HFF-Myc (cell line): ENCODE measurements around the gene DYNC2LI1.

ENCODE experiments used
- DNase-seq: peaks from one replicate; pipeline ENCODE4 v3.0.0-alpha.2; 2011; ENCODE audit warnings: low read depth; ENCODE audit errors: extremely low read depth
- H3K4me3 ChIP-seq: replicated peaks from 2 replicates; pipeline ENCODE4 v1.5.1; 2011; ENCODE audit warnings: low read depth, mild to moderate bottlenecking, control low read depth, low read length
- TF ChIP-seq, protein P1 (sequence below): IDR thresholded peaks from 2 replicates; pipeline ENCODE4 v1.5.1; 2012; ENCODE audit warnings: mild to moderate bottlenecking, low read depth, low read length, control low read depth; ENCODE audit errors: missing control alignments

DYNC2LI1 gene

DNA sequence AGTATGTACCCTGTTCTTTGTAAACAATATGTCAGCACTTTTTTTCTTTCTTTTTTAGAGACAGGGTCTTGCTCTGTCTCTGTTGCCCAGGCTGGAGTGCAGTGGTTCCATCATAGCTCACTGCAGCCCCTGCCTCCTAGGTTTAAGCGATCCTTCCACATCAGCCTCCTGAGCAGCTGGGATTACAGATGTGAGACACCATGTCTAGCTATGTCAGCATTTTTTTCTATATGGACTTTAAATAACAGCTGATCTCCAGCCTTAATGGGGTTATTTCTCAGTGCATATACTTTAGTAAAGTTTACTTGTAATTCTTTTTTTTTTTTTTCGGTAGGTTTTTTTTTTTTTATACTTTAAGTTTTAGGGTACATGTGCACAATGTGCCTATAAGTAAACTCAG lies 38.2 kb downstream of the DYNC2LI1 start:
- no peak for DNase-seq
- H3K4me3 ChIP-seq = no peak overlapping the region
- TF ChIP-seq, protein P1, sequence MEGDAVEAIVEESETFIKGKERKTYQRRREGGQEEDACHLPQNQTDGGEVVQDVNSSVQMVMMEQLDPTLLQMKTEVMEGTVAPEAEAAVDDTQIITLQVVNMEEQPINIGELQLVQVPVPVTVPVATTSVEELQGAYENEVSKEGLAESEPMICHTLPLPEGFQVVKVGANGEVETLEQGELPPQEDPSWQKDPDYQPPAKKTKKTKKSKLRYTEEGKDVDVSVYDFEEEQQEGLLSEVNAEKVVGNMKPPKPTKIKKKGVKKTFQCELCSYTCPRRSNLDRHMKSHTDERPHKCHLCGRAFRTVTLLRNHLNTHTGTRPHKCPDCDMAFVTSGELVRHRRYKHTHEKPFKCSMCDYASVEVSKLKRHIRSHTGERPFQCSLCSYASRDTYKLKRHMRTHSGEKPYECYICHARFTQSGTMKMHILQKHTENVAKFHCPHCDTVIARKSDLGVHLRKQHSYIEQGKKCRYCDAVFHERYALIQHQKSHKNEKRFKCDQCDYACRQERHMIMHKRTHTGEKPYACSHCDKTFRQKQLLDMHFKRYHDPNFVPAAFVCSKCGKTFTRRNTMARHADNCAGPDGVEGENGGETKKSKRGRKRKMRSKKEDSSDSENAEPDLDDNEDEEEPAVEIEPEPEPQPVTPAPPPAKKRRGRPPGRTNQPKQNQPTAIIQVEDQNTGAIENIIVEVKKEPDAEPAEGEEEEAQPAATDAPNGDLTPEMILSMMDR = no peak

DNA sequence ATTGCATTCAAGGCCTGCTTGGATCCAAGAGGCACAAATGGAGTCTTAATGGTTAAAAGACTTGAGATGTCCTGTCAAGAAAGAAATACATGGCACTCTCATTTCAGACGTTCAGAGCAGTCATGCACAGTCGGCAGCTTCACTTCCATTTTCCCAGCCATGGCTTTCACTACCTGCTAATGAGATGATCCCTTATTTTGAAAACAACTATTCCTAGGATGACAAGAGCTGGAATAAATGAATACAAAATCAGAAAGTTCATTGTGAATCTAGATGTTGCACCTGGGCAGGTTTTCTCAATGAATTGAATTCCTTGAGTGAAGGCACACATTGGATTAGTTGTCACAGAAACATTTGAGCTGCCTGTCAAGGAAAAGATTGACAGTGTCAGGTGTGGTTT lies 39.1 kb downstream of the DYNC2LI1 start:
- no peak overlapping the region for H3K4me3 ChIP-seq
- TF ChIP-seq, protein P1 = no peak
- DNase-seq = no peak

DNA sequence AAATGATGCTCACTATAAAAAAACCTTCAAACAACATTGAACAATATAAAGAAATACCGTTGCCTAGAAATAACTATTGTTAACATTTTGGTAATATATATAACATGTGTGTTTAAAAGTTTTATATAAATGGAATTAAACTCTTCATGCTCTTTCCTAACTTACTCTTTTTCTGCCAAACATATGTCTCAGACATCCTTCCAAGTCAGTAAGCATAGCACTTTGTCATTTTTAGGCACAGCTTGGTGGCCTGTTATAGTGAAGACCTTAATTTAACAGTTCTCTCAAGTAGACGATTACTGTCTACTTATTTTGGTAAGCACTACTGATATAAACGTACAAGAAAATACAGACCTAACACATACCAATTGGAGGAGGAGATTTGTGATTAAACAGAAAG lies 40.9 kb downstream of the DYNC2LI1 start:
- no peak overlapping the region for H3K4me3 ChIP-seq
- DNase-seq = no peak
- TF ChIP-seq, protein P1 = no peak

DNA sequence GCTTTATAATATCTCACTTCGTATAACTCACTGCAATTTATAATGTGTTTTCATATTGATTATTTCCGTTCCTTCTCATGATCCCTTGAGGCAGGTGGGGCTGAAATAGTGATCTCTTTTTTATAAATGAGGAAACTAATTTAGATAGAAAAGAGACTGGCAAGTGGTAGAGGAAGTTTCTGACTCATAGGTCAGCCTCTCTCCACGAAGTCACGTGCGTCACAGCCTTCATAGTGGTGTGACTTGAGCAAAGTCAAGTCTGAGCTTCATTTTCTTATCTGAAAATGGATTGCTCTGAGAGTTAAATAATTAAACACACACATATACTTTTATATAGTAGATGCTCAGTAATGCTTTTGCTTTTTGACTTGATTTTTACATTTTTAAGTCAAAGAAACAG lies 44.9 kb downstream of the DYNC2LI1 start:
- no peak overlapping the region for H3K4me3 ChIP-seq
- no peak for DNase-seq
- TF ChIP-seq, protein P1 = no peak

DNA sequence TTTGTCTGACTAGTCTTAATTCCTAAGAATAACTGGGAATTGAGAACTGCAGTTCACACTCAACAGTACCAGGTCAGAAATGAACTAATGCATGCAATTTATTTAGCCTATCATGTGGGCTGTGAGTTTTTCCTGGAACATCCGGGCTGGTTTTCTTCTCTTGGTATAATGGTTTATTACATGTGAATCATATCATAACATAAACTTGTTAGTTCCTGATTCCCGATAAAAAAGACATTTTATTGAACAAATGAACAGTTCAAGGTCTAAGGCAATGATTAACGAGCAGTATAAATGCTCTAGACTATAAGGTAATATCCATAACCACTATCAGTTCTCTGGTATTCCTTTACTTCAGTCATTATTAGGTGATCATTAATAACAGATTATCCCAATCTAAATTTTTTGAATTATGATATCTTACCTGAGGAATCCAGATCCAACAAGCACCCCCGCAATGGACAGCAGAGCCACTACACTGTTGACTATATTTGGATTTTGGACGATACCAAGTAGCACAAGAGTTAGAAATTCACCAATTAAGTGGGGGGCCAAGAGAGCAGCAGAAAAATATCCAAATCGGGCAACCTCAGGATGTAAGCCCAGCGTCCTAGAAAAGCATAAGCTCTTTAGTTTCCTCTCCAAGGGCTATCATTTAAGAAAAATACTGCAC lies 45.8 kb downstream of the DYNC2LI1 start:
- no peak overlapping the region for H3K4me3 ChIP-seq
- DNase-seq = no peak
- TF ChIP-seq, protein P1 = no peak

DNA sequence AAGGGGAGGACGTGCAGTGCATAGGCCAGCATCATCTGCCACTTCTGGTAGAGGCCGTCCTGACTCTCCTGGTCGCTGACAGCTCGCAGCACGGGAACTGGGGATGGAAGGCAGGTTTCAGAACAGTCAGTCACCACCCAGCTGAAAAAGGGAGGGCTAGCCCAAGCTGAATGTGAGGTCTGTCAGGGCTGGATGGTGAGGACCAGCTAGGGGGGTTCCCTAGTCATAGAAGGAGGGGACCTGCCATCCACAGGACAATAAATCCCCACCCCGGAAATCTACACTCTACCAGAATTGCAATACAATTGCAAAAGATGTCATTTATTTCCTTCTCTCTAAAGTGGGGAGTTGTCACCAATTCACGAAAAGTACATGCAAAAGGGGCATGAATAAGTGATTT lies 49.0 kb downstream of the DYNC2LI1 start:
- TF ChIP-seq, protein P1 = no peak
- no peak overlapping the region for H3K4me3 ChIP-seq
- DNase-seq = no peak

DNA sequence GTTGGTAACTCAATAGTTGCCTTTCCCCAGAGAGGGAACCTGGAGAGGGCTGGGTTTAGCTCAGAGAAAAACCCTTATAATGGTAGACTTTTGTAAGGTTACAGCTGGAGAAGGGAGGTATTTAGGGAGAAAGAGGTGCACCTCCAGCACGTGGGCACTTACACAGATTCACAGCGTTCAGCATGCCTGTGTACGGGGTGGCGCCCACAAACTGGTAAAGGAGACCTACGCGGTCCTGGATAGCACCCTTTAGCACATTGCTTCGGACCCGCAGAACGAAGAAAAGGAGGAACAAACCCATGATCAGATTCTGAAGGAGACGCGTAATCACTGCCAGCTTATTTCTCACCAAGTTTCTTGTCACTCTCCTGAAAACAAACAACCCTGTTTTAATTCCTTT lies 49.9 kb downstream of the DYNC2LI1 start:
- no peak for DNase-seq
- TF ChIP-seq, protein P1 = no peak
- no peak overlapping the region for H3K4me3 ChIP-seq
